HuH-7.5 (cell line): ENCODE data around the gene TMEM59.
"Not testable (repeated sequence)": the region's sequence is repeated elsewhere in the genome, so short reads cannot be mapped to it uniquely, and the experiment has no call there.

ENCODE experiments used
- DNase-seq: peaks from one replicate; pipeline ENCODE4 v3.0.0; 2011; ENCODE audit warnings: low spot score

TMEM59 gene

DNA sequence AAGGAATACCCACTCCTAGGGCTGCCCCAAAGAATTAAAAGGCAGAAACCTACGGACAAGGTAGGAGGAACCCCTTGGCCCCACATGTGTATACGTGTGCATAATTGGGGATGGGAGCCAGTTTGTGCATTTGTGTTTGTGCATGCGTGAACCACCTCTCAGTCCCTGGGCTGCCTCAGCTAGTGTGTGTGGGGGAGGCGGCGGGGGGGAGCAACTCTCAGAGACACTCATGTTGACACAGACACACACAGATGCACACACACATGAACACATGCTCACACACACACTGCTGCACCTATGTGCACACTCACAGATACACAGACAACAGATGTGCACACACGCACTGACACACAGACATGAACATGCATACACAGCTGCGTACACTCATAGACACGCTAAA is 40.1 kb downstream of the TMEM59 start:
- no peak for DNase-seq

DNA sequence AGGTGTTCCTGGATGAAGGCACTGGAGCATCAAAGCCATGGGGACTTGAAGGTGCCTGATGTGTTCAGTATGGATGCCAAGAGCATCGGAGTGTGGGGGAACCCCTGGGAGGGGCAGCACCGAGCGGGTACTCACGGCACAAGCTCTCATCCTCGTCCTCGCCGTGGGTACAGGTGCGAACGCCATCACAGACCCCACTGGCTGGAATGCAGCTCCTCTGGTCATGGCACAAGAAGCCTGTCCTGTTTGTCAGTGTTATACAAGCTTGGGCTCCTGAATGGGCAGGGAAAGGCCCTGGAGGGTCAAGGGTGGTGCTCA is 41.0 kb downstream of the TMEM59 start:
- no peak for DNase-seq

- no peak for DNase-seq
Measured at GRCh38 chr1:54011316-54012007, 41.5 kb downstream of the TMEM59 start.

DNA sequence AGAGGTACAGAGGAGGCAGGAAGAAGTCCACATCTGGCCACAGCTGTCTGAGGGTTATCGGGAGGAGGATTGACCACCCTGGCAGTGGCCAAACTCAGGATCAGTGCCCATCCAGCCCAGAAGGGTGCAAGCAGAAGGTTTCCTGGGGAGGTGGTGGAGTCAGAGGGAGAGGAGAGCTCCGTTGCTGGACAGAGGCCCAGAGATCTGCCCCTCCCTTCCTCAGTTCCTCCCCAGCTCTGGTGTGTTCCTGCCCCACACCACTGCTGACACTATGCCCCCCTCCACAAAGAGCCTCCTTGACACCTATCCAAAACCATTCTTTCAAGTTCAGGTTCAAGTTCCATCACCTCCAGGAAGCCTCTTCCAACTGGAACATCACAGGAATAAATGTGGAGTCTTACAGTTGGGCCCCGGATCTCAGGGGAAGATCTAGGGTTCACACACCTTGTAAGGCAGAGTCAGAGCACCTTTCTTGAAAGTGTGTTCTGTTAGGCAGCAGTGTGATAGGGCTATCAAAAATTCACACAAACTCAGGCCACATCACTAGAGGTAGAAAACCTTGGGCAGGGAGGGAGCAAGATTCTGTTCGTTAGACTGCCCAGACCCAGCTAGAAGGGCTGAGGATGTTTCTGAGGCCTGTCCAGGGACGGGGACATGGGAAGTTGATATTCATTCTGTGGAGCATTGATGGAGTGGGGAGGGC is 42.4 kb downstream of the TMEM59 start:
- no peak for DNase-seq

DNA sequence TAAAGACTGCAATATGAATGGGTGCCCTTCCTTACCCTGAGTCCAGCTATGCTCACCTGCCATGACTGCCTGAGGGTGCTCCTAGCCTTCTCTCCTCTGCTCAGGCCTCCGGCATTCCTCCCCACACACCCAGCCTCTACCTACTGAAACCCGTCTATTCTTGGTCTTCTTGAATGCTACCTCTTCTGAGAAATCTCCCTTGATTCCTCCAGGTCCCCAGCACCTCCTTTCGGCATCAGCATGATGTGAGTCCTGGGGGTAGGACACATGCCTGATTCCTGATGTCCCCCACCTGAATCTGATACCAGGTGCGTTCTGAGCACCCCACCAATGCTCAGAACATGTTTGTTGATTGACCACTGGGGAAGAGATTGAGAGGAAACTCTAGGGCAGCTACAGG is 43.6 kb downstream of the TMEM59 start:
- no peak for DNase-seq

DNA sequence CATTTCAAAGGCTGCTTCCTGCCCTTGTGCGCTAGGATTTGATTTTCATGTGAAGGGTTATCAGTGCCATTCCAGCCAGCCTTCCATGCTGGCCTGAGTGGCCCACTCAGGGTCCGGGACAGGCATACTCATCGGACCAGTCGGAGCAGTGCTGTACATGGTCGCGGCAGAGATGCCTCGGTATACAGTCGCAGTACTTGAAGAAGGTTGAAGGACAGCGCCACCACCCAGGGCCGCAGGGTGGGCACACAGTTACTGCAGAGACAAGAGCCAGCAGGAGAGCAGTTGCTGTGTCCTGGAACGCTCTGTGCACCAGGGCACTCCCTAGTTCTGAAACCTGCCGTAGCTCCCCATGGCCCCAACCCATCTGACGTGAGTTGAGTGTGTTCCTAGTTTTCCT is 44.1 kb downstream of the TMEM59 start:
- no peak for DNase-seq

DNA sequence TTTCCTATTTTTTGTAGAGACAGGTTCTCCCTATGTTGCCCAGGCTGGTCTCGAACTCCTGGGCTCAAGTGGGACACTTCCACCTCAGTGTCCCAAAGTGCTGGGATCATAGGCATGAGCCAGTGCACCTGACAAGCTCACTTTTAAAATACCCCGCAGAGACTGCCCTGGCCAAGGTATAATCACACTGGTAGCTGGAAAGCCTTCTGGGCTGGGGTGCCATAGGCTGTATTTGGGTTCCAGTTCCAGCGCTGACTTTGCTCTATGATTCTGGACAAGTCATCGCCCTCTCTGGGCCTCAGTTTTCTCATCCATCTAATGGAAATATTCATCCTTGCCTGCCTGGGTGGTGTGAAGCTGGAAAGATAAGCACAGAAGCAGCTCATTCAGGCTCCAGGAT is 45.4 kb downstream of the TMEM59 start:
- no peak for DNase-seq

- no peak for DNase-seq
Measured at GRCh38 chr1:54006508-54006907, 46.5 kb downstream of the TMEM59 start.

DNA sequence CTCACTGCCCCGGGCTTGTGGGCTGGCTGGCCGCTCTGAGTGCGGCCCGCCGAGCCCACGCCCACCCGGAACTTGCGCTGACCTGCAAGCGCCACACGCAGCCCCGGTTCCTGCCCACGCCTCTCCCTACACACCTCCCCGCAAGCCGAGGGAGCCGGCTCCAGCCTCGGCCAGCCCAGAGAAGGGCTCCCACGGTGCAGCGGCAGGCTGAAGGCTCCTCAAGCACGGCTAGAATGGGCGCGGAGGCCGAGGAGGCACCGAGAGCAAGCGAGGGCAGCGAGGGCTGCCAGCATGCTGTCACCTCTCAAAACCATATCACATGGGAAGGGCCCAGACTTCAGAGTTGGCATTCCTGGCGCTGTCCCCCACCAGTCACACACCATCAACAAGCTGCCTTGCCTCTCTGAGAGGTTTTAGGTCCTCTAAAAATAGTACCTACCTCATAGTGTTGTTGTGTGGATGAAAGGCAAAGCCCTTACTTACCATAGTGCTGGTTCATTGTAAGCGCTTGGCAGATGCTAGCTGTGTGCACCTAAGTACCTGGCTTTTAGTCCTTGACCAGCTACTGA is 48.4 kb downstream of the TMEM59 start:
- DNase-seq = no peak

DNA sequence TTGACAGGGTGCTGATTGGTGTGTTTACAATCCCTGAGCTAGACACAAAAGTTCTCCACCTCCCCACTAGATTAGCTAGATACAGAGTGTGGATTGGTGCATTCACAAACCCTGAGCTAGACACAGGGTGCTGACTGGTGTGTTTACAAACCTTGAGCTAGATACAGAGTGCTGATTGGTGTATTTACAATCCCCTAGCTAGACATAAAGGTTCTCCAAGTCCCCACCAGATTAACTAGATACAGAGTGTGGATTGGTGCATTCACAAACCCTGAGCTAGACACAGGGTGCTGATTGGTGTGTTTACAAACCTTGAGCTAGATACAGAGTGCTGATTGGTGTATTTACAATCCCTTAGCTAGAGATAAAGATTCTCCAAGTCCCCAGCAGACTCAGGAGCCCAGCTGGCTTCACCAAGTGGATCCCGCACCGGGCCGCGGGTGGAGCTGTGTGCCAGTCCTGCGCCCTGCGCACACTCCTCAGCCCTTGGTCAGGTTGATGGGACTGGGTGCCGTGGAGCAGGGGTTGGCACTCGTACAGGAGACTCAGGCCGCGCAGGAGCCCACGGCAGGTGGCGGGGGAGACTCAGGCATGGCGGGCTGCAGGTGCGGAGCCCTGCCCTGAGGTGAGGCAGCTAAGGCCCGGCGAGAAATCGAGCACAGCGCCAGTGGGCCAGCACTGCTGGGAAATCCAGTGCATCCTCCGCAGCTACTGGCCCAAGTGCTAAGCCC is 49.1 kb downstream of the TMEM59 start:
- DNase-seq = not testable (repeated sequence)

- no peak for DNase-seq
Measured at GRCh38 chr1:54003249-54003646, 49.8 kb downstream of the TMEM59 start.

GRCh38 chr1:54002544-54003248 is 50.3 kb downstream of the TMEM59 start:
- DNase-seq = no peak

DNA sequence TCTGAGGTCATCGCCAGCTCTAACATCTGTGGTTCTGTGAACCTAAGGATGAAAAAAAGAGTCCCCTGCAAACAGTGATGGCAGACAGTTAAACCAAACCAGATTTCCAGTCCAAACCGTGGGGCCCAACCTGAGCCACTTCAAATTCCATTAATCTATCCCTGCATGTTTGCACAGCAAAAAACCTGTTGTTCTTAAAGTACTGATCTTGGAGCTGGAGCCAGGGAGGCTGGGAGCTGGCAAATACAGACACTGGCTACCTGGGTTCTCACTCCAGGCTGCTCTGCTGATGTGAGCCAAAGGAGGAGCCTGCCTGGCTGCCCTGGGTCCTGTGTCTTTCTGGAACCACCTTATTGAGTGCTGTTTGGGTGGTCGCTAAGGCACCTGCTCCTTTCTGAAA is 51.4 kb downstream of the TMEM59 start:
- DNase-seq = no peak

- no peak for DNase-seq
Measured at GRCh38 chr1:53999920-54000319, 53.1 kb downstream of the TMEM59 start.

DNA sequence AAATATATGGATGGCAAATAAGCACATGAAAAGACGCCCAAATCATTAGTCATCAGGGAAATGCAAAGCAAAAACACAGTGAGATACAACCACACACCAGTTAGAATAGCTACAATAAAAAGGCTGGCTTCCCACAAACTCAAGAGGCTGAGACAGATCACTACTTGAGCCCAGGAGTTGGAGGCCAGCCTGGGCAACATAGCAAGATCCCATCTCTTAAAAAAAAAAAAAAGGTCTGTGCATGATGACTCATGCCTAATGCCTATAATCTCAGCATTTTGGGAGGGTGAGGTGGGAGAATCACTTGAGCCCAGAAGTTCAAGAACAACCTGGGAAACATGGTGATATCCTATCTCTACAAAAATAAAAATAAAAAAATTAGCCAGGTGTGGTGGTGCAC is 54.8 kb downstream of the TMEM59 start:
- DNase-seq = no peak

DNA sequence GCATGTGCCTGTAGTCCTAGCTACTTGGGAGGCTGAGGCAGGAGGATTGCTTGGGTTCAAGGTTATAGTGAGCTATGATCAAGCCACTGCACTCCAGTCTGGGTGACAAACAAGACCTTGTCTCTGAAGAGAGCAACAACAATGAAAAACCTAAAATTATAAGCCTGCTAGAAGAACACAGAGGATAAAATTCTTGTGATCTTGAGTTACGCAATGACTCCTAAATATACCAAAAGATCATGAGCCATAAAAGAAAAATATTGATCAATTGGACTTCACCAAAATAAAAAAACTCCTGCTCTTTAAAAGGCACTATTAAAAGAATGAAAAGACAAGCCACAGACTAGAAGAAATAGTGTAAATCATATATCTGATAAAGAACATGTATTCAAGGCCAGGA is 57.3 kb downstream of the TMEM59 start:
- DNase-seq = no peak

DNA sequence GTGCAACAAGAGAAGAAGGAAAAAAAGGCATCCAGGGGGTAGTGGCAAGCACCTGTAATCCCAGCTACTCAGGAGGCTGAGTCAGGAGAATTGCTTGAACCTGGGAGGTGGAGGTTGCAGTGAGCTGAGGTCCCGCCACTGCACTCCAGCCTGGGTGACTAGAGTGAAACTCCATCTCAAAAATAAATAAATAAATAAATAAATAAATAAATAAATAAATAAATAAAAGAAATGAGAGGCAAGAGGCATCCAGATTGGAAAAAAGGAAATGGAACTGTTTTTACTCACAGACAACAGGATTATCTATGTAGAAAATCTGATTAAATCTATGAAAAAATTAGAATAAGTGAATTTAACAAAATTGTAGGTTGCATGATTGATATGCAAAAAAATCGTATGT is 58.5 kb downstream of the TMEM59 start:
- not testable (repeated sequence) for DNase-seq

GRCh38 chr1:53992085-53992874 is 60.7 kb downstream of the TMEM59 start:
- no peak for DNase-seq

GRCh38 chr1:53987880-53988279 is 65.1 kb downstream of the TMEM59 start:
- no peak for DNase-seq

- no peak for DNase-seq
Measured at GRCh38 chr1:53986458-53986857, 66.5 kb downstream of the TMEM59 start.

DNA sequence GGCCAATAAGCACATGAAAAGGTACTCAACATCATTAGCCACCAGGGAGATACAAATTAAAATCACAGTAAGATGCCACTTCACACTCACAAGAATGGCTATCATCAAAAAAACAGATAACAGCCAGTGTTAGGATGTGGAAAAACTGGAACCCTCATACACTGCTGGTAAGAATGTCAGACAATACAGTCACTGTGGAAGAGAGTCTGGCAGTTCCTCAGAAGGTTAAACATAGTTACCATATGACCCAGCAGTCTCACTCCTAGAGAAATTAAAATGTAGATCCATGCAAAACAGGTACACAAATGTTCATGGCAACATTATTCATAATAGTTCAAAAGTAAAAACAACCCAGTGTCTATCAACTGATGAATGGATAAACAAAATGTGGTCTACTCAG is 68.3 kb downstream of the TMEM59 start:
- no peak for DNase-seq

GRCh38 chr1:53982763-53983104 is 70.3 kb downstream of the TMEM59 start:
- DNase-seq = no peak
